ENCODE data around the gene ANKAR. TPM values are rescaled to one million over a fixed set of nuclear protein-coding genes. Genes with fewer than 3 reads are reported as not detected.

Gene ANKAR
- total and polyA plus RNA-seq, 2 experiments from 2014 or later: 3.0 to 4.4 TPM

- TF ChIP-seq, protein P1, sequence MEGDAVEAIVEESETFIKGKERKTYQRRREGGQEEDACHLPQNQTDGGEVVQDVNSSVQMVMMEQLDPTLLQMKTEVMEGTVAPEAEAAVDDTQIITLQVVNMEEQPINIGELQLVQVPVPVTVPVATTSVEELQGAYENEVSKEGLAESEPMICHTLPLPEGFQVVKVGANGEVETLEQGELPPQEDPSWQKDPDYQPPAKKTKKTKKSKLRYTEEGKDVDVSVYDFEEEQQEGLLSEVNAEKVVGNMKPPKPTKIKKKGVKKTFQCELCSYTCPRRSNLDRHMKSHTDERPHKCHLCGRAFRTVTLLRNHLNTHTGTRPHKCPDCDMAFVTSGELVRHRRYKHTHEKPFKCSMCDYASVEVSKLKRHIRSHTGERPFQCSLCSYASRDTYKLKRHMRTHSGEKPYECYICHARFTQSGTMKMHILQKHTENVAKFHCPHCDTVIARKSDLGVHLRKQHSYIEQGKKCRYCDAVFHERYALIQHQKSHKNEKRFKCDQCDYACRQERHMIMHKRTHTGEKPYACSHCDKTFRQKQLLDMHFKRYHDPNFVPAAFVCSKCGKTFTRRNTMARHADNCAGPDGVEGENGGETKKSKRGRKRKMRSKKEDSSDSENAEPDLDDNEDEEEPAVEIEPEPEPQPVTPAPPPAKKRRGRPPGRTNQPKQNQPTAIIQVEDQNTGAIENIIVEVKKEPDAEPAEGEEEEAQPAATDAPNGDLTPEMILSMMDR (conservative IDR thresholded peaks at IDR 0.05; ENCODE audit: low read depth in 2 of 2): no peak
Observed at GRCh38 chr2:189654641-189655040, 19.8 kb upstream of the ANKAR start (continued).

DNA sequence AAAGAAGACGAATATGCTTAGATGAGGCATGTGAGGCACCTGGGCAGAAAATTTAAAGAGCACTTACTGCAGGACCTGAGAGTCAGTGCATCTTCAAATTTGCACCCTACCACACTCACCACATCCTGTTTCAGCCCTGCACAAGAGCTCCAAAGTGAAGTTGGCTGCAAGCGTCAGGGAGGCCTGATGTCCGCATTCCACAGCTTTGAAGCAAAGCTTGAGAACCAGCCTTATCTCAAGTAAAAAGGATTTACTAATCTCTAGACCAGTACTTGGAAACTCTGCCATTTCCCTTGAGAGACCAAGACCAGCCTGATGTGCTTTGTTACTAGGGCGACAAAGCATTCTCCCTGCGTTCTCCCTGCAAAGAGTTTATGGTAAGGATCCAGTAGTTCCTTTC lies 16.6 kb upstream of the ANKAR start:
- Histone ChIP-seq H4K20me1 (replicated peaks; ENCODE audit: insufficient read depth) (no peaks in the 10 kb centered on the region), H3K9me2 (ENCODE audit: insufficient read depth) (no peaks in the 10 kb centered on the region), H3F3A (replicated peaks; ENCODE audit: low read depth) (no peaks in the 10 kb centered on the region), H3K36me3 (ENCODE audit: insufficient read depth) (no peaks in the 10 kb centered on the region), H3K4me1 (ENCODE audit: insufficient read depth) (peaks cover 7% of the 10 kb centered on the region), H3K4me3 (no peak overlapping the region), H3K4me2 (no peak overlapping the region), H2AFZ (peak overlapping the region; percentile 25; the same call in 1 of the 2 replicates), H3K79me2 (replicated peaks; ENCODE audit: insufficient read depth) (peaks cover 14% of the 10 kb centered on the region), H3K27me3 (ENCODE audit: insufficient read depth) (no peaks in the 10 kb centered on the region), H3K27ac (ENCODE audit: low read depth) (no peak overlapping the region)
- Mint-ChIP-seq H3K27me3 (ENCODE audit: insufficient read depth, low read depth, poor library complexity) (peaks cover 2% of the 10 kb centered on the region), H3K9me3 (peaks cover 10% of the 10 kb centered on the region), H3K4me1 (0 out of 3 replicates have a peak, but pooled peaks cover 2% of the 10 kb centered on the region), H3K36me3 (ENCODE audit: low read depth) (peaks cover 4% of the 10 kb centered on the region; the same call in 1 of the 3 replicates), H3K27ac (no peak overlapping the region), H3K4me3 (no peak overlapping the region)
- ATAC-seq (no peak), DNase-seq (ENCODE audit: low spot score) (no peak)
- no peak for TF ChIP-seq ZNF114 (CRISPR knock-in tag; IDR thresholded peaks at IDR 0.05)
- no peak for TF ChIP-seq STAT1 (IDR thresholded peaks at IDR 0.05; ENCODE audit: unreplicated experiment)

GRCh38 chr2:189658306-189659212 lies 15.9 kb upstream of the ANKAR start:
- peaks cover 2% of the 10 kb centered on the region for H3K27me3 Mint-ChIP-seq (ENCODE audit: insufficient read depth, low read depth, poor library complexity)
- Histone ChIP-seq H3F3A (replicated peaks; ENCODE audit: low read depth) (no peaks in the 10 kb centered on the region), H3K36me3 (ENCODE audit: insufficient read depth) (no peaks in the 10 kb centered on the region), H3K9me2 (ENCODE audit: insufficient read depth) (no peaks in the 10 kb centered on the region), H3K27me3 (ENCODE audit: insufficient read depth) (no peaks in the 10 kb centered on the region), H3K27ac (ENCODE audit: low read depth) (no peak overlapping the region), H4K20me1 (replicated peaks; ENCODE audit: insufficient read depth) (no peaks in the 10 kb centered on the region), H3K4me2 (no peak overlapping the region), H3K4me3 (no peak overlapping the region), H3K79me2 (replicated peaks; ENCODE audit: insufficient read depth) (peaks cover 18% of the 10 kb centered on the region), H2AFZ (peak overlapping the region; percentile 44), H3K4me1 (ENCODE audit: insufficient read depth) (peaks cover 7% of the 10 kb centered on the region)
- H3K27ac Mint-ChIP-seq: no peak overlapping the region
- no peak overlapping the region for H3K4me3 Mint-ChIP-seq
- no peak for DNase-seq (ENCODE audit: low spot score)
- H3K9me3 Mint-ChIP-seq: peaks cover 5% of the 10 kb centered on the region
- no peak for ATAC-seq
- H3K4me1 Mint-ChIP-seq: 0 out of 3 replicates have a peak, but pooled peaks cover 2% of the 10 kb centered on the region
- peaks cover 4% of the 10 kb centered on the region; the same call in 1 of the 3 replicates for H3K36me3 Mint-ChIP-seq (ENCODE audit: low read depth)
- TF ChIP-seq, protein P1 (conservative IDR thresholded peaks at IDR 0.05; ENCODE audit: low read depth in 2 of 2): no peak
- no peak for TF ChIP-seq ZNF114 (CRISPR knock-in tag; IDR thresholded peaks at IDR 0.05)
- no peak for TF ChIP-seq JUNB (IDR thresholded peaks at IDR 0.05; ENCODE audit: unreplicated experiment)
- TF ChIP-seq STAT1 (IDR thresholded peaks at IDR 0.05; ENCODE audit: unreplicated experiment): no peak
- no peak for TF ChIP-seq EZH2 (IDR thresholded peaks at IDR 0.05; ENCODE audit: low read depth, unreplicated experiment)
- TF ChIP-seq CREB1 (CRISPR knock-in tag; IDR thresholded peaks at IDR 0.05; ENCODE audit: low read depth): no peak
- TF ChIP-seq, protein P2, sequence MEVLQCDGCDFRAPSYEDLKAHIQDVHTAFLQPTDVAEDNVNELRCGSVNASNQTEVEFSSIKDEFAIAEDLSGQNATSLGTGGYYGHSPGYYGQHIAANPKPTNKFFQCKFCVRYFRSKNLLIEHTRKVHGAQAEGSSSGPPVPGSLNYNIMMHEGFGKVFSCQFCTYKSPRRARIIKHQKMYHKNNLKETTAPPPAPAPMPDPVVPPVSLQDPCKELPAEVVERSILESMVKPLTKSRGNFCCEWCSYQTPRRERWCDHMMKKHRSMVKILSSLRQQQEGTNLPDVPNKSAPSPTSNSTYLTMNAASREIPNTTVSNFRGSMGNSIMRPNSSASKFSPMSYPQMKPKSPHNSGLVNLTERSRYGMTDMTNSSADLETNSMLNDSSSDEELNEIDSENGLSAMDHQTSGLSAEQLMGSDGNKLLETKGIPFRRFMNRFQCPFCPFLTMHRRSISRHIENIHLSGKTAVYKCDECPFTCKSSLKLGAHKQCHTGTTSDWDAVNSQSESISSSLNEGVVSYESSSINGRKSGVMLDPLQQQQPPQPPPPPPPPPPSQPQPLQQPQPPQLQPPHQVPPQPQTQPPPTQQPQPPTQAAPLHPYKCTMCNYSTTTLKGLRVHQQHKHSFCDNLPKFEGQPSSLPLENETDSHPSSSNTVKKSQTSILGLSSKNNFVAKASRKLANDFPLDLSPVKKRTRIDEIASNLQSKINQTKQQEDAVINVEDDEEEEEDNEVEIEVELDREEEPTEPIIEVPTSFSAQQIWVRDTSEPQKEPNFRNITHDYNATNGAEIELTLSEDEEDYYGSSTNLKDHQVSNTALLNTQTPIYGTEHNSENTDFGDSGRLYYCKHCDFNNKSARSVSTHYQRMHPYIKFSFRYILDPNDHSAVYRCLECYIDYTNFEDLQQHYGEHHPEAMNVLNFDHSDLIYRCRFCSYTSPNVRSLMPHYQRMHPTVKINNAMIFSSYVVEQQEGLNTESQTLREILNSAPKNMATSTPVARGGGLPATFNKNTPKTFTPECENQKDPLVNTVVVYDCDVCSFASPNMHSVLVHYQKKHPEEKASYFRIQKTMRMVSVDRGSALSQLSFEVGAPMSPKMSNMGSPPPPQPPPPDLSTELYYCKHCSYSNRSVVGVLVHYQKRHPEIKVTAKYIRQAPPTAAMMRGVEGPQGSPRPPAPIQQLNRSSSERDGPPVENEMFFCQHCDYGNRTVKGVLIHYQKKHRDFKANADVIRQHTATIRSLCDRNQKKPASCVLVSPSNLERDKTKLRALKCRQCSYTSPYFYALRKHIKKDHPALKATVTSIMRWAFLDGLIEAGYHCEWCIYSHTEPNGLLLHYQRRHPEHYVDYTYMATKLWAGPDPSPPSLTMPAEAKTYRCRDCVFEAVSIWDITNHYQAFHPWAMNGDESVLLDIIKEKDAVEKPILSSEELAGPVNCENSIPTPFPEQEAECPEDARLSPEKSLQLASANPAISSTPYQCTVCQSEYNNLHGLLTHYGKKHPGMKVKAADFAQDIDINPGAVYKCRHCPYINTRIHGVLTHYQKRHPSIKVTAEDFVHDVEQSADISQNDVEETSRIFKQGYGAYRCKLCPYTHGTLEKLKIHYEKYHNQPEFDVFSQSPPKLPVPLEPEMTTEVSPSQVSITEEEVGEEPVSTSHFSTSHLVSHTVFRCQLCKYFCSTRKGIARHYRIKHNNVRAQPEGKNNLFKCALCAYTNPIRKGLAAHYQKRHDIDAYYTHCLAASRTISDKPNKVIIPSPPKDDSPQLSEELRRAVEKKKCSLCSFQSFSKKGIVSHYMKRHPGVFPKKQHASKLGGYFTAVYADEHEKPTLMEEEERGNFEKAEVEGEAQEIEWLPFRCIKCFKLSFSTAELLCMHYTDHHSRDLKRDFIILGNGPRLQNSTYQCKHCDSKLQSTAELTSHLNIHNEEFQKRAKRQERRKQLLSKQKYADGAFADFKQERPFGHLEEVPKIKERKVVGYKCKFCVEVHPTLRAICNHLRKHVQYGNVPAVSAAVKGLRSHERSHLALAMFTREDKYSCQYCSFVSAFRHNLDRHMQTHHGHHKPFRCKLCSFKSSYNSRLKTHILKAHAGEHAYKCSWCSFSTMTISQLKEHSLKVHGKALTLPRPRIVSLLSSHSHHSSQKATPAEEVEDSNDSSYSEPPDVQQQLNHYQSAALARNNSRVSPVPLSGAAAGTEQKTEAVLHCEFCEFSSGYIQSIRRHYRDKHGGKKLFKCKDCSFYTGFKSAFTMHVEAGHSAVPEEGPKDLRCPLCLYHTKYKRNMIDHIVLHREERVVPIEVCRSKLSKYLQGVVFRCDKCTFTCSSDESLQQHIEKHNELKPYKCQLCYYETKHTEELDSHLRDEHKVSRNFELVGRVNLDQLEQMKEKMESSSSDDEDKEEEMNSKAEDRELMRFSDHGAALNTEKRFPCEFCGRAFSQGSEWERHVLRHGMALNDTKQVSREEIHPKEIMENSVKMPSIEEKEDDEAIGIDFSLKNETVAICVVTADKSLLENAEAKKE (CRISPR knock-in tag; IDR thresholded peaks at IDR 0.05): no peak
